Tibial nerve (tissue), 4 donors: ENCODE results near the gene EXOC4. TPM values are rescaled to one million over a fixed set of nuclear protein-coding genes. Genes with fewer than 3 reads are reported as not detected.
A peak's percentile ranks its signal among the peaks of the same experiment; 100 is the strongest.
"Not testable (repeated sequence)": the region's sequence is repeated elsewhere in the genome, so short reads cannot be mapped to it uniquely, and the experiment has no call there.

Source experiments
- DNase-seq, 2 donors: peaks; one replicate each; pipeline ENCODE4 v3.0.0-alpha.2; 2019; ENCODE audit warnings: low spot score in 2 of 2
- H3K27ac ChIP-seq, 4 donors: fragments of 200-600 bp; sonication (generic) in 3 of 4; one replicate each; pipeline ENCODE4 v1.5.1; 2017 to 2019; ENCODE audit warnings: mild to moderate bottlenecking in 1 of 4
- H3K27me3 ChIP-seq, 2 donors: fragments of 200-600 bp; sonication (generic) in 1 of 2; one replicate each; pipeline versions ENCODE4 v1.5.1 to v1.6.0; 2017 to 2019
- H3K36me3 ChIP-seq, 3 donors: fragments of 200-600 bp; sonication (generic); one replicate each; pipeline ENCODE4 v1.5.1; 2018 to 2019
- H3K4me1 ChIP-seq, 4 donors: fragments of 200-600 bp; sonication (generic) in 3 of 4; one replicate each; pipeline ENCODE4 v1.5.1; 2017 to 2019
- H3K4me3 ChIP-seq, 4 donors: fragments of 200-600 bp; sonication (generic) in 3 of 4; one replicate each; pipeline ENCODE4 v1.5.1; 2017 to 2019; ENCODE audit warnings: mild to moderate bottlenecking in 1 of 4, moderate library complexity in 1 of 4
- H3K9me3 ChIP-seq, 4 donors: fragments of 200-600 bp; sonication (generic) in 3 of 4; one replicate each; pipeline ENCODE4 v1.5.1; 2017 to 2019
- CTCF ChIP-seq, 5 experiments: fragments of 200-600 bp in 3 of 5; fragments of 450-650 bp in 2 of 5; sonication (generic) in 3 of 5; IDR thresholded peaks; one replicate each; pipeline ENCODE4 v1.5.1; 2016 to 2019; ENCODE audit warnings: antibody characterized with exemption in 5 of 5, mild to moderate bottlenecking in 3 of 5, moderate library complexity in 2 of 5
- EP300 ChIP-seq, 2 donors: sonication (generic); formaldehyde crosslinking; IDR thresholded peaks; one replicate each; pipeline ENCODE4 v1.6.1; 2017; ENCODE audit warnings: antibody characterized with exemption in 2 of 2, mild to moderate bottlenecking in 1 of 2
- POLR2A ChIP-seq, 2 donors: fragments of 450-650 bp; IDR thresholded peaks; one replicate each; pipeline ENCODE4 v1.6.1; 2017; ENCODE audit warnings: antibody characterized with exemption in 2 of 2, mild to moderate bottlenecking in 2 of 2, moderate library complexity in 2 of 2
- WGBS, 2 donors: methylation state at CpG; one replicate each; pipeline ENCODE4 v1.1.5; 2018; 5-methylcytosine and 5-hydroxymethylcytosine counted together
- total RNA-seq, 4 donors: library from RNA; depleted of rRNA; stranded (reverse); fragments of >200 nt; gene quantifications; one replicate each; pipeline ENCODE4 v1.1.0, GENCODE V29; 2016

Gene EXOC4
- total RNA-seq, result 100 to 1,000 TPM in 1 of 4 donors, 10 to 100 TPM in 3; 70.0 to 104 (median 85.8) TPM

DNA sequence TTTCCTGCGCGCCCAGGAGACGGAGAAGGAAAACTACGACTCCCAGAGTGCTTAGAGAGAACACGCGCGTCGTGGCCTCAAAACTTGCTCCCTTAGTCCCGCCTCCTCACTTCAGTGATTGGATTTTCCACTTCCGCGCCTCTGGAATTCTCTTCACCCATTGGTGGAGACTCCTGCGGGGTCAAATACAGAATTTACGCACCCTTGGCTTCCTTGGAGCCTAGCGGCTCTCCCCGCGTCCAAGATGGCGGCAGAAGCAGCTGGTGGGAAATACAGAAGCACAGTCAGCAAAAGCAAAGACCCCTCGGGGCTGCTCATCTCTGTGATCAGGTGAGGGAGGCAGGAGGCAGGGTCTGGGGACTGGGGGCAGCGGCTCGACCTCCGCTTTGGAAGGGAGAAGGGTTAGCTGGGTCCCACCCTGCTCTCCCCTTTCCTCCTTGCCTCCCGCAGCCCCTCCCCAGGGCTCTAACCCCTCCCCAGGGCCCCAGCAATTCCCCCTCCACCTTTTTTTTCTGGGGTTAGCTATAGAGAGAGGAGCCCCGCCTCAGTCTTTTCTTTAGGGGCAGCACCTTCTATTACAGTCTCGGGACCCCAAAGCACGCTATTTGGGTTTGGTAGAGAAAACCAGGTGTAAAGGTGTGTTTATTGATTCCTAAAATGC lies at the start of gene EXOC4:
TSS of gene EXOC4 (plus strand) at position 221 of the 661 bp plus-strand sequence.
- H3K27ac ChIP-seq, result peak within 1 kb of the TSS; percentile 56 to 91 (median 88)
- peak; percentile 79 to 89 for DNase-seq
- WGBS, 2 donors, result 0 to 1% methylated on average over 22 to 25 of the region's 25 CpGs

GRCh38 chr7:133203490-133203889 lies 49.4 kb upstream of the EXOC4 start:
- Histone ChIP-seq H3K4me3 (no peak overlapping the region), H3K27me3 (no peaks in the 10 kb centered on the region), H3K4me1 (no peaks in the 10 kb centered on the region), H3K36me3 (no peaks in the 10 kb centered on the region), H3K9me3 (no peaks in the 10 kb centered on the region), H3K27ac (no peak overlapping the region)
- WGBS, 2 donors, result 93% methylated on average over 3 of the region's 3 CpGs
- TF ChIP-seq EP300 (IDR thresholded peaks at IDR 0.05), result no peak
- no peak for TF ChIP-seq CTCF (IDR thresholded peaks at IDR 0.05)
- TF ChIP-seq POLR2A (IDR thresholded peaks at IDR 0.05), result no peak
- DNase-seq, result no peak

More for the DNA sequence above, at the start of gene EXOC4:
- no peaks in the 10 kb centered on the region for H3K36me3 ChIP-seq
- H3K9me3 ChIP-seq, result no peaks in the 10 kb centered on the region
- H3K27me3 ChIP-seq, result no peaks in the 10 kb centered on the region
- H3K4me3 ChIP-seq, result peak within 1 kb of the TSS; percentile 60 to 94 (median 76)
- TF ChIP-seq EP300 (IDR thresholded peaks at IDR 0.05), result peak in 1 of 2 donors; percentile 82
- peak in 1 of 2 donors; percentile 44 for TF ChIP-seq POLR2A (IDR thresholded peaks at IDR 0.05)
- TF ChIP-seq CTCF (IDR thresholded peaks at IDR 0.05), result peak in 1 of 5 experiments; percentile 13
- peaks cover 0 to 25% (median 2%) of the 10 kb centered on the region in 4 donors for H3K4me1 ChIP-seq

GRCh38 chr7:133207687-133208086 lies 45.2 kb upstream of the EXOC4 start:
- Histone ChIP-seq H3K4me3 (no peak overlapping the region), H3K9me3 (no peaks in the 10 kb centered on the region), H3K27ac (no peak overlapping the region), H3K4me1 (no peaks in the 10 kb centered on the region), H3K36me3 (no peaks in the 10 kb centered on the region), H3K27me3 (no peaks in the 10 kb centered on the region)
- DNase-seq, result no peak
- WGBS, 2 donors, result 61 to 67% methylated on average over 2 of the region's 2 CpGs
- TF ChIP-seq EP300 (IDR thresholded peaks at IDR 0.05), result no peak

GRCh38 chr7:133210817-133211216 lies 42.1 kb upstream of the EXOC4 start:
- not testable (repeated sequence) for H3K9me3 ChIP-seq, H3K4me1 ChIP-seq, H3K4me3 ChIP-seq, H3K27me3 ChIP-seq, H3K36me3 ChIP-seq, DNase-seq, H3K27ac ChIP-seq
- 90 to 91% methylated on average over 10 of the region's 10 CpGs for WGBS, 2 donors

DNA sequence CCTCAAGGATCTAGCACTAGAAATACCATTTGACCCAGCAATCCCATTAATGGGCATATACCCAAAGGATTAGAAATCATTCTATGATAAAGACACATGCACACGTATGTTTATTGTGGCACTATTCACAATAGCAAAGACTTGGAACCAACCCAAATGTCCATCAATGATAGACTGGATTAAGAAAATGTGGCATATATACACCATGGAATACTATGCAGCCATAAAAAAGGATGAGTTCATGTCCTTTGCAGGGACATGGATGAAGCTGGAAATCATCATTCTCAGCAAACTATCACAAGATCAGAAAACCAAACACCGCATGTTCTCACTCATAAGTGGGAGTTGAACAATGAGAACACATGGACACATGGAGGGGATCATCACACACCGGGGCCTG lies 39.1 kb upstream of the EXOC4 start:
- not testable (repeated sequence) for H3K4me3 ChIP-seq, H3K4me1 ChIP-seq, H3K9me3 ChIP-seq, DNase-seq, H3K27me3 ChIP-seq, H3K27ac ChIP-seq, H3K36me3 ChIP-seq
- WGBS, 2 donors, result 91 to 94% methylated on average over 3 of the region's 3 CpGs

GRCh38 chr7:133217773-133218172 lies 35.1 kb upstream of the EXOC4 start:
- H3K4me1 ChIP-seq, result no peaks in the 10 kb centered on the region
- 68 to 72% methylated on average over 3 of the region's 3 CpGs for WGBS, 2 donors
- H3K9me3 ChIP-seq, result no peaks in the 10 kb centered on the region
- no peak for TF ChIP-seq CTCF (IDR thresholded peaks at IDR 0.05)
- TF ChIP-seq EP300 (IDR thresholded peaks at IDR 0.05), result no peak
- no peak for TF ChIP-seq POLR2A (IDR thresholded peaks at IDR 0.05)
- H3K4me3 ChIP-seq, result no peak overlapping the region
- no peak for DNase-seq
- H3K27ac ChIP-seq, result no peak overlapping the region
- no peaks in the 10 kb centered on the region for H3K36me3 ChIP-seq
- H3K27me3 ChIP-seq, result no peaks in the 10 kb centered on the region
